Nephron progenitor cell (in vitro differentiated cells): ENCODE data around the gene NPRL2.

Experiments used
- DNase-seq: peaks from one replicate; pipeline ENCODE4 v3.0.0; 2021
- H3K27ac Mint-ChIP-seq: 2 replicates; pipeline ENCODE4 v1.8.0; 2021; ENCODE audit warnings: mild to moderate bottlenecking, moderate library complexity, mixed read lengths
- H3K27me3 Mint-ChIP-seq: 2 replicates; pipeline ENCODE4 v1.8.0; 2021; ENCODE audit warnings: mild to moderate bottlenecking, low read depth, mixed read lengths; ENCODE audit not compliant: poor library complexity
- H3K36me3 Mint-ChIP-seq: 2 replicates; pipeline ENCODE4 v1.8.0; 2021; ENCODE audit warnings: low read depth, mixed read lengths
- H3K4me1 Mint-ChIP-seq: 2 replicates; pipeline ENCODE4 v1.8.0; 2021; ENCODE audit warnings: mixed read lengths
- H3K4me3 Mint-ChIP-seq: 2 replicates; pipeline ENCODE4 v1.8.0; 2021; ENCODE audit warnings: mild to moderate bottlenecking, moderate library complexity, mixed read lengths
- H3K9me3 Mint-ChIP-seq: 2 replicates; pipeline ENCODE4 v1.8.0; 2021; ENCODE audit warnings: mild to moderate bottlenecking, moderate library complexity, mixed read lengths
- TF ChIP-seq, protein P1 (sequence below): fragments of 200-600 bp; sonication (generic); IDR thresholded peaks from 2 replicates; pipeline ENCODE4 v1.5.0; 2021; ENCODE audit warnings: antibody characterized with exemption

Gene NPRL2

GRCh38 chr3:50302095-50303012 lies 48.2 kb downstream of the NPRL2 start:
- Mint-ChIP-seq H3K27me3 (peaks cover 5% of the 10 kb centered on the region), H3K36me3 (peaks cover 11% of the 10 kb centered on the region), H3K4me3 (no peak overlapping the region), H3K4me1 (peaks cover 29% of the 10 kb centered on the region), H3K9me3 (peaks cover 19% of the 10 kb centered on the region), H3K27ac (no peak overlapping the region)
- TF ChIP-seq, protein P1, sequence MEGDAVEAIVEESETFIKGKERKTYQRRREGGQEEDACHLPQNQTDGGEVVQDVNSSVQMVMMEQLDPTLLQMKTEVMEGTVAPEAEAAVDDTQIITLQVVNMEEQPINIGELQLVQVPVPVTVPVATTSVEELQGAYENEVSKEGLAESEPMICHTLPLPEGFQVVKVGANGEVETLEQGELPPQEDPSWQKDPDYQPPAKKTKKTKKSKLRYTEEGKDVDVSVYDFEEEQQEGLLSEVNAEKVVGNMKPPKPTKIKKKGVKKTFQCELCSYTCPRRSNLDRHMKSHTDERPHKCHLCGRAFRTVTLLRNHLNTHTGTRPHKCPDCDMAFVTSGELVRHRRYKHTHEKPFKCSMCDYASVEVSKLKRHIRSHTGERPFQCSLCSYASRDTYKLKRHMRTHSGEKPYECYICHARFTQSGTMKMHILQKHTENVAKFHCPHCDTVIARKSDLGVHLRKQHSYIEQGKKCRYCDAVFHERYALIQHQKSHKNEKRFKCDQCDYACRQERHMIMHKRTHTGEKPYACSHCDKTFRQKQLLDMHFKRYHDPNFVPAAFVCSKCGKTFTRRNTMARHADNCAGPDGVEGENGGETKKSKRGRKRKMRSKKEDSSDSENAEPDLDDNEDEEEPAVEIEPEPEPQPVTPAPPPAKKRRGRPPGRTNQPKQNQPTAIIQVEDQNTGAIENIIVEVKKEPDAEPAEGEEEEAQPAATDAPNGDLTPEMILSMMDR, result no peak
- DNase-seq, result no peak

DNA sequence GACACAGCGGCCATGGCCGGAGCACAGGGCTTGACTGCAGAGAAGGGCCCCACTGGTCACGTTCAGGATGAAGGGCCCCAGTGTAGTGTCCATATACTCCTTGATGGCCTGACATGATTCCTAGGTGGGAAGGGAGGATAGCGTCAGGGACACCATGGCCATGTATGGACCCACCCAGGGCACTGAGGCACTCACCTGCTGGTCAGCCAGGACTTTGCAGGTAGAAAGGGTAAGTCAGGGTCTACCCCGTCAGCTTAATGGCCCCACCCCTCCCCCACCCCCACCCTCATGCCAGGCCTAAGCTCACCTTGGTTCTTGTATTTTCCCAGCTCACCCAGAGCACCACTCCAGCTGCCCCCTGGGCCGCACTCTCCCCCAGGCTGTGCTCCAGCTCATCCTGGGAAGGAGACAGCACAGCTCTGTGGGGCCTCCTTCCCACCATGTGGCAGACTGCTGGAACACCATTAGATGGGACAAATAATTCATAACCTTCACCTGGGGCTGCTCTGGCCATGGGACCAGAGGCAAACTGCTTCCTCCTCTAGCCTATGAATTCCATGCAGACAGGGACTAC lies 49.8 kb downstream of the NPRL2 start:
- TF ChIP-seq, protein P1, result no peak

GRCh38 chr3:50299929-50300680 lies 50.5 kb downstream of the NPRL2 start:
- no peak for DNase-seq
- peak overlapping the region; percentile 96 for H3K4me3 Mint-ChIP-seq
- TF ChIP-seq, protein P1, result no peak
- peaks cover 5% of the 10 kb centered on the region for H3K27me3 Mint-ChIP-seq
- no peaks in the 10 kb centered on the region for H3K36me3 Mint-ChIP-seq
- peak overlapping the region; percentile 54 for H3K27ac Mint-ChIP-seq
- no peaks in the 10 kb centered on the region for H3K9me3 Mint-ChIP-seq
- H3K4me1 Mint-ChIP-seq, result peaks cover 29% of the 10 kb centered on the region

More for the DNA sequence above, 49.8 kb downstream of the NPRL2 start:
- Mint-ChIP-seq H3K36me3 (peaks cover 2% of the 10 kb centered on the region), H3K9me3 (peaks cover 3% of the 10 kb centered on the region), H3K4me1 (peaks cover 29% of the 10 kb centered on the region), H3K4me3 (peak overlapping the region; percentile 96), H3K27me3 (peaks cover 5% of the 10 kb centered on the region), H3K27ac (no peak overlapping the region)
- DNase-seq, result no peak

DNA sequence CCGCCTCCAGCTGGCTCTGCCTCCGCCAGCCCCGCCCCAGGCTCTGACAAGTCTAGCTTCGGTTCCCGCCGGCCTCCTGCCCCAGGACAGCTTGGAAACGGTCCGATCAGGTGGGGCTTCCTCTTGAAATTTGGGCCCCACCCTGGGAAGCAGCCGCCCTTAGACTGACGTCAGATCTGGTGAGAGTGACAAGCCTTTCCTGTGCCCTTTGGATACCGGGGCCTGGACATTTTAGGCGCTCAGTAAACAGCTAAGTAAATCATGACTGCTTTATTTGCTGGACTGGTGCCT lies 51.0 kb downstream of the NPRL2 start:
- Mint-ChIP-seq H3K4me1 (peaks cover 29% of the 10 kb centered on the region), H3K27me3 (peaks cover 5% of the 10 kb centered on the region), H3K27ac (peak overlapping the region; percentile 95), H3K4me3 (peak overlapping the region; percentile 96), H3K36me3 (no peaks in the 10 kb centered on the region), H3K9me3 (no peaks in the 10 kb centered on the region)
- DNase-seq, result no peak
- TF ChIP-seq, protein P1, result no peak

GRCh38 chr3:50298836-50299637 lies 51.5 kb downstream of the NPRL2 start, which contains the start of the genes HYAL3 and NAA80:
Gene HYAL3, minus strand, starts transcription at chr3:50299405. Its CDS starts 3,803 bp downstream, at chr3:50295602.
Gene NAA80, minus strand, starts transcription at chr3:50299405. Its CDS starts 1,942 bp downstream, at chr3:50297463.
- peak; percentile 99 for DNase-seq
- no peaks in the 10 kb centered on the region for H3K9me3 Mint-ChIP-seq
- peaks cover 5% of the 10 kb centered on the region for H3K27me3 Mint-ChIP-seq
- TF ChIP-seq, protein P1, result peak; percentile 26
- no peaks in the 10 kb centered on the region for H3K36me3 Mint-ChIP-seq
- peak within 1 kb of the TSS; percentile 95 for H3K27ac Mint-ChIP-seq
- peak within 1 kb of the TSS; percentile 96 for H3K4me3 Mint-ChIP-seq
- H3K4me1 Mint-ChIP-seq, result peaks cover 29% of the 10 kb centered on the region
